LNCaP clone FGC (cell line): ENCODE data around the gene SCFD1.
"Not testable (repeated sequence)": the region's sequence is repeated elsewhere in the genome, so short reads cannot be mapped to it uniquely, and the experiment has no call there.

ENCODE experiments used
- DNase-seq: peaks from one replicate; pipeline ENCODE4 v3.0.0-alpha.2; 2011; ENCODE audit warnings: low read depth
- H3K4me3 ChIP-seq: 2 replicates; pipeline ENCODE4 v1.5.1; 2011; ENCODE audit warnings: mild to moderate bottlenecking, low read depth, low read length, control low read depth
- CTCF ChIP-seq: IDR thresholded peaks from 2 replicates; pipeline ENCODE4 v1.5.1; 2012; ENCODE audit warnings: mild to moderate bottlenecking; ENCODE audit not compliant: control insufficient read depth, insufficient read depth; ENCODE audit errors: extremely low read depth

Gene SCFD1

GRCh38 chr14:30673071-30673470 lies 51.0 kb downstream of the SCFD1 start:
- no peak overlapping the region for H3K4me3 ChIP-seq
- no peak for TF ChIP-seq CTCF
- no peak for DNase-seq

GRCh38 chr14:30678926-30679431 lies 56.9 kb downstream of the SCFD1 start:
- H3K4me3 ChIP-seq, result no peak overlapping the region
- DNase-seq, result no peak
- no peak for TF ChIP-seq CTCF

- DNase-seq, result no peak
- H3K4me3 ChIP-seq, result no peak overlapping the region
- no peak for TF ChIP-seq CTCF
These were observed 57.9 kb downstream of the SCFD1 start for GRCh38 chr14:30680036-30680435.

- DNase-seq, H3K4me3 ChIP-seq: not testable (repeated sequence)
These were observed 58.7 kb downstream of the SCFD1 start for GRCh38 chr14:30680776-30681175.

DNA sequence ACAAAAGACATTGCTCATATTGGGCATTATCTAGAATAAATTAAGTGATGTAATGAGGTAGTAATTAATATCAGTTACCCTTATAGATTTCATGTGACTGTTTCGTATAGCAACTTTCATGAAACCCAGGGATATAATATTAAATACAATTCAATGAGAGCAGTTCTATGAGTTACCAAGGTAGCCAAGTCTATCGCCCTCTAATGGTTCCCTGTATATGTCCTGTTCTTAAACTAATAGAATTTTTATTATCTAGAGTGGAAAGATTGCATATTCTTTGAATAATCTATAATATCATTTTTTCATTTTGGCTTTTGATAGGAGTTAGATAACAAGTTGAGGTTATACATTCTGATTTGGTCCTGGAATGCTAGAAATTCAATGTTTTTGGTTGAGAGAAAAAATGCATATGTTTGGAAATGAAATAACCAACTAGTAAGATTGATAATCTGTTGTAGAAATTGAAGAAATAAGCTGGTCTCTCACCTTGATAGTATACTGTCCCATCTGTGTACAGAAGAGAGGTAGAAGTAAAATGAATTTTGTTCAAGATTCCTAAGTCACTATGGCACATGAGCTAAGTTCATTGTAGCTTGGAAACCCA lies 59.7 kb downstream of the SCFD1 start:
- no peak overlapping the region for H3K4me3 ChIP-seq
- DNase-seq, result no peak
- TF ChIP-seq CTCF, result no peak

DNA sequence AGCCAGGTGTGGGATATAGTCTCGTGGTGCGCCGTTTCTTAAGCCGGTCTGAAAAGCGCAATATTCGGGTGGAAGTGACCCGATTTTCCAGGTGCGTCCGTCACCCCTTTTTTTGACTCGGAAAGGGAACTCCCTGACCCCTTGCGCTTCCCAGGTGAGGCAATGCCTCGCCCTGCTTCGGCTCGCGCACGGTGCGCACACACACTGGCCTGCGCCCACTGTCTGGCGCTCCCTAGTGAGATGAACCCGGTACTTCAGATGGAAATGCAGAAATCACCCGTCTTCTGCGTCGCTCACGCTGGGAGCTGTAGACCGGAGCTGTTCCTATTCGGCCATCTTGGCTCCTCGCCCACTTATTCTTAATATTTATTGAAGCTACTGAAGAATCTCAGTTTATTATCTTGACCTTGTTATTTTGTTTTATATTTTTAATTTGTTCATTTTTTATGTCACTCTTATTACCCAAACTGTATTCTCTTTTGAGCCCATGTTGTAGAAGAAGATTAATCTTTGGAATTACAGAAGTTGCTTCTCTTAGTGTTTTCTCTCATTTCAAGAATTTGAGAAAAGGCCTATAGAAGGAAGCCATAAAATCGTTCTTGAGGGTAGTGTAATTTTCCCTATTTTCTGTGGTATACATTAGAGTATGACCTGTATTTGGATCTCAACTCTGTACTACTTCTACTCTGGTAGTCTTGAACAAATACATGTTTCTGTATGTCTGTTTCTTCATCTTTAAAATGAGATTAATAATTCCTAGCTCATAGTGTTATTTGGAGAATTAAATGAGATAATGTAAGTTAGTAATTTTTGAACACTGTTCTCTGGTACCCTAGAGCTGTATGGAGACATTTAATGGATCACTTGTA lies 68.6 kb downstream of the SCFD1 start:
- H3K4me3 ChIP-seq, result peak overlapping the region; percentile 46
- DNase-seq, result peak; percentile 50

DNA sequence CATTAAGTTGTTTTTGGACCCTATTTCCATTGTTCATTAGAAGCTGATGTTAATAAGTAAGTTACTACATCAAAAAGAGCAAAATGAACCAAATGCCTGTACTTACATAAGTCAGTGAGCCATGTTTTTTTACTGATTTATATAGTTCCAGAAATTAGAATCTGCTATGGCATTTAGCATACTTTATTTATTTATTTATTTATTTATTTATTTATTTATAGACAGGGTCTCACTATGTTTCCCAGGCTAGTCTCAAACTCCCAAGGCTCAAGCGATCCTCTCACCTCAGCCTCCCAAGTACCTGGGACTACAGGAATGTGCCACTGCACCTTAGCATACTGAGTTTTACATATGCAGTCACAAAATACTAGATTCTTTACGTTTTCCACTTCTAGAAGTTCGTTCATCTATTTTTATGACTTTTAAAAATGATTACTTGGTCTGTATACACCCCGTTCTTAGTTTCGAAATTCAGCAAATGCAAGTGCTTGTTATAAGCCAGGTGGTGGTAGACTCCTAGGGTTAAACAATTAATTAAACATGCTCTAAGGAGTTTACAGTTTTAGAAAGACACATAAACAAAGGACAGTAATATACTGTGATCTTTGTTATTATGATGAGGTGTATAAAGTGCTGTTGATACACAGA lies 69.8 kb downstream of the SCFD1 start:
- DNase-seq, result no peak
- no peak for TF ChIP-seq CTCF
- H3K4me3 ChIP-seq, result no peak overlapping the region
